Measurements from ENCODE around the gene CCDC43.

CCDC43 gene

GRCh38 chr17:44628243-44629188 is 61.1 kb downstream of the CCDC43 start:
- H3K27me3 ChIP-seq (replicated peaks; ENCODE audit: control insufficient read depth, insufficient read depth, low read length, poor library complexity, severe bottlenecking): no peaks in the 10 kb centered on the region
- DNase-seq: no peak
- no peak overlapping the region for H3K27ac ChIP-seq (ENCODE audit: insufficient read depth, low read length, poor library complexity, severe bottlenecking)
- no peak overlapping the region for H3K4me3 ChIP-seq (ENCODE audit: insufficient read depth, low read depth, low read length, poor library complexity, severe bottlenecking)
- no peaks in the 10 kb centered on the region for H3K36me3 ChIP-seq (ENCODE audit: control insufficient read depth, insufficient read depth, low read length)
- no peaks in the 10 kb centered on the region for H3K4me1 ChIP-seq (ENCODE audit: control insufficient read depth, insufficient read depth, low read length, poor library complexity, severe bottlenecking)
- no peaks in the 10 kb centered on the region for H3K9me3 ChIP-seq (ENCODE audit: control insufficient read depth, low read length)

GRCh38 chr17:44627513-44628242 is 61.9 kb downstream of the CCDC43 start:
- no peak for DNase-seq
- Histone ChIP-seq H3K9me3 (ENCODE audit: control insufficient read depth, low read length) (no peaks in the 10 kb centered on the region), H3K27me3 (replicated peaks; ENCODE audit: control insufficient read depth, insufficient read depth, low read length, poor library complexity, severe bottlenecking) (no peaks in the 10 kb centered on the region), H3K4me3 (ENCODE audit: insufficient read depth, low read depth, low read length, poor library complexity, severe bottlenecking) (no peak overlapping the region), H3K36me3 (ENCODE audit: control insufficient read depth, insufficient read depth, low read length) (no peaks in the 10 kb centered on the region), H3K4me1 (ENCODE audit: control insufficient read depth, insufficient read depth, low read length, poor library complexity, severe bottlenecking) (no peaks in the 10 kb centered on the region), H3K27ac (ENCODE audit: insufficient read depth, low read length, poor library complexity, severe bottlenecking) (no peak overlapping the region)
